Caco-2 (cell line): ENCODE measurements around the gene MRPS25. TPM values are rescaled to one million over a fixed set of nuclear protein-coding genes. Genes with fewer than 3 reads are reported as not detected.

Experiments
- BruUV-seq: library from RNA; stranded (reverse); fragments of 400-500 nt; replicated peaks from 2 replicates; lab custom pipeline; 2021; lab: Mats Ljungman, UMichigan
- CTCF ChIA-PET: fragments of 300-600 bp; sonication (Branson Sonifier 250); formaldehyde crosslinking; loops from one replicate; lab custom pipeline; 2022; ENCODE audit warnings: antibody characterized with exemption; lab: Charles Lee
- POLR2A ChIA-PET: fragments of 300-600 bp; sonication (Branson Sonifier 250); formaldehyde crosslinking; loops from one replicate; lab custom pipeline; 2022; ENCODE audit warnings: antibody characterized with exemption; lab: Charles Lee
- DNase-seq, 2 experiments: peaks; one replicate each; pipeline versions ENCODE4 v3.0.0 to v3.0.0-alpha.2; 2020 to 2022
- H3K27me3 ChIP-seq: replicated peaks from 2 replicates; pipeline ENCODE4 v1.6.0; 2011; ENCODE audit warnings: low read length; ENCODE audit not compliant: control insufficient read depth, insufficient read depth
- H3K36me3 ChIP-seq: 2 replicates; pipeline ENCODE4 v1.5.1; 2011; ENCODE audit warnings: low read length; ENCODE audit not compliant: control insufficient read depth, insufficient read depth
- H3K4me1 ChIP-seq: fragments of 250-450 bp; sonication (Bioruptor Pico); 2 replicates; pipeline ENCODE4 v1.5.1; 2020; ENCODE audit warnings: mild to moderate bottlenecking
- H3K4me3 ChIP-seq: 2 replicates; pipeline ENCODE4 v1.5.1; 2011; ENCODE audit warnings: low read depth, mild to moderate bottlenecking, control low read depth, low read length
- H3K9me3 ChIP-seq: fragments of 250-450 bp; sonication (Bioruptor Pico); 2 replicates; pipeline ENCODE4 v1.5.1; 2020; ENCODE audit warnings: mild to moderate bottlenecking, moderate library complexity
- H3K27ac Mint-ChIP-seq: one replicate; pipeline ENCODE4 v1.8.0; 2022; ENCODE audit warnings: mixed read lengths; ENCODE audit not compliant: unreplicated experiment
- H3K27me3 Mint-ChIP-seq: one replicate; pipeline ENCODE4 v1.8.0; 2022; ENCODE audit warnings: mixed read lengths; ENCODE audit not compliant: insufficient read depth, unreplicated experiment
- H3K36me3 Mint-ChIP-seq: one replicate; pipeline ENCODE4 v1.8.0; 2022; ENCODE audit warnings: mild to moderate bottlenecking, mixed read lengths; ENCODE audit not compliant: insufficient read depth, unreplicated experiment
- H3K4me1 Mint-ChIP-seq: one replicate; pipeline ENCODE4 v1.8.0; 2022; ENCODE audit warnings: low read depth, mixed read lengths; ENCODE audit not compliant: unreplicated experiment
- H3K4me3 Mint-ChIP-seq: one replicate; pipeline ENCODE4 v1.8.0; 2022; ENCODE audit warnings: mild to moderate bottlenecking, moderate library complexity, mixed read lengths; ENCODE audit not compliant: unreplicated experiment
- H3K9me3 Mint-ChIP-seq: one replicate; pipeline ENCODE4 v1.8.0; 2022; ENCODE audit warnings: mixed read lengths; ENCODE audit not compliant: unreplicated experiment
- CTCF ChIP-seq, 2 experiments: fragments of 200-600 bp in 1 of 2; IDR thresholded peaks; 1 replicate in 1 of 2; 2 replicates in 1 of 2; pipeline versions ENCODE4 v1.5.1 to v1.8.0; 2011 to 2022; ENCODE audit warnings: antibody characterized with exemption in 1 of 2, control low read depth in 1 of 2, inconsistent platforms in 1 of 2, low read depth in 1 of 2, low read length in 1 of 2, mild to moderate bottlenecking in 1 of 2, moderate library complexity in 1 of 2; ENCODE audit not compliant: insufficient read depth in 1 of 2, severe bottlenecking in 1 of 2, unreplicated experiment in 1 of 2
- intact Hi-C: fragments of 100-400 bp; cut with micrococcal nuclease; formaldehyde crosslinking; loops from one replicate; pipeline ENCODE4 v1.10.0; 2022; ENCODE audit not compliant: unreplicated experiment
- total RNA-seq: library from RNA; stranded (reverse); gene quantifications from 2 replicates; pipeline ENCODE4 v1.2.3, GENCODE V29; 2022

MRPS25 gene
- total RNA-seq, 1 experiment from 2014 or later = 53.3 TPM

GRCh38 chr3:15089201-15089600, 24.1 kb upstream of the MRPS25 start:
- Mint-ChIP-seq H3K27ac (no peak overlapping the region), H3K27me3 (no peaks in the 10 kb centered on the region), H3K9me3 (no peaks in the 10 kb centered on the region), H3K4me1 (no peaks in the 10 kb centered on the region), H3K4me3 (no peak overlapping the region), H3K36me3 (peaks cover 14% of the 10 kb centered on the region)
- DNase-seq = no peak
- no peak for TF ChIP-seq CTCF (IDR thresholded peaks at IDR 0.05; ENCODE audit: insufficient read depth in 1 of 2, low read depth in 1 of 2, low read length in 1 of 2, severe bottlenecking in 1 of 2, unreplicated experiment in 1 of 2)
- CTCF ChIA-PET = interaction anchor here (0.6 kb wide), 1 partner anchor 30 kb away, joined by 3 read pairs; no protein-coding TSS in a partner anchor
- no peaks in the 10 kb centered on the region for H3K9me3 ChIP-seq
- POLR2A ChIA-PET = interaction anchor here (0.5 kb wide), 1 partner anchor 11 kb away, joined by 3 read pairs; no protein-coding TSS in a partner anchor
- peaks cover 2% of the 10 kb centered on the region for H3K36me3 ChIP-seq
- BruUV-seq = no TSS peak
- no peak overlapping the region for H3K4me3 ChIP-seq
- intact Hi-C loops = no loop called here
- no peaks in the 10 kb centered on the region for H3K4me1 ChIP-seq
- H3K27me3 ChIP-seq = no peaks in the 10 kb centered on the region

- POLR2A ChIA-PET = no interaction called here
- Mint-ChIP-seq H3K9me3 (no peaks in the 10 kb centered on the region), H3K36me3 (peaks cover 21% of the 10 kb centered on the region), H3K27me3 (no peaks in the 10 kb centered on the region), H3K4me3 (no peak overlapping the region), H3K4me1 (no peaks in the 10 kb centered on the region), H3K27ac (no peak overlapping the region)
- Histone ChIP-seq H3K27me3 (no peaks in the 10 kb centered on the region), H3K36me3 (peaks cover 2% of the 10 kb centered on the region), H3K4me1 (no peaks in the 10 kb centered on the region), H3K9me3 (no peaks in the 10 kb centered on the region), H3K4me3 (no peak overlapping the region)
- no peak for DNase-seq
- intact Hi-C loops = no loop called here
- no TSS peak for BruUV-seq
- TF ChIP-seq CTCF (IDR thresholded peaks at IDR 0.05; ENCODE audit: insufficient read depth in 1 of 2, low read depth in 1 of 2, low read length in 1 of 2, severe bottlenecking in 1 of 2, unreplicated experiment in 1 of 2) = no peak
- CTCF ChIA-PET = no interaction called here
Measured at GRCh38 chr3:15086699-15087098, 21.6 kb upstream of the MRPS25 start.

- ChIA-PET CTCF (no interaction called here), POLR2A (no interaction called here)
- Mint-ChIP-seq H3K27me3 (no peaks in the 10 kb centered on the region), H3K4me1 (no peaks in the 10 kb centered on the region), H3K36me3 (peaks cover 19% of the 10 kb centered on the region), H3K9me3 (no peaks in the 10 kb centered on the region), H3K27ac (no peak overlapping the region), H3K4me3 (no peak overlapping the region)
- BruUV-seq = no TSS peak
- intact Hi-C loops = no loop called here
- Histone ChIP-seq H3K27me3 (no peaks in the 10 kb centered on the region), H3K36me3 (peaks cover 1% of the 10 kb centered on the region), H3K4me1 (no peaks in the 10 kb centered on the region), H3K4me3 (no peak overlapping the region), H3K9me3 (no peaks in the 10 kb centered on the region)
- DNase-seq = no peak
- no peak for TF ChIP-seq CTCF (IDR thresholded peaks at IDR 0.05; ENCODE audit: insufficient read depth in 1 of 2, low read depth in 1 of 2, low read length in 1 of 2, severe bottlenecking in 1 of 2, unreplicated experiment in 1 of 2)
Measured at GRCh38 chr3:15086263-15086662, 21.1 kb upstream of the MRPS25 start.
